A673 (cell line): ENCODE results near the gene DNAH8.

Source experiments
- CTCF ChIP-seq: fragments of 300-800, 200-600 bp; sonication (generic); conservative IDR thresholded peaks from 2 replicates; pipeline ENCODE4 v1.5.1; 2017; ENCODE audit warnings: low read depth, mild to moderate bottlenecking, antibody characterized with exemption, low read length, moderate library complexity, mixed read lengths
- EZH2 ChIP-seq: fragments of 200-600 bp; sonication (generic); IDR thresholded peaks from 2 replicates; pipeline ENCODE4 v1.6.1; 2017; ENCODE audit warnings: borderline replicate concordance, low read depth, mild to moderate bottlenecking, mixed read lengths, antibody characterized with exemption, low read length; ENCODE audit not compliant: poor library complexity, severe bottlenecking

GRCh38 chr6:38697846-38698245 is 17.3 kb upstream of the DNAH8 start:
- TF ChIP-seq CTCF = no peak
- TF ChIP-seq EZH2 = no peak
